K562 (cell line): ENCODE measurements around the gene POLR2A. TPM values are rescaled to one million over a fixed set of nuclear protein-coding genes. Genes with fewer than 3 reads are reported as not detected.

Source experiments
- ATF1 ChIP-seq, 2 experiments: fragments of 450-650 bp in 1 of 2; IDR thresholded peaks; 2 replicates each; pipeline ENCODE4 v1.6.1; 2016; ENCODE audit warnings: missing compliant biosample characterization in 1 of 2, missing genetic modification characterization in 1 of 2
- BACH1 ChIP-seq: fragments of 200-800 bp; sonication (Bioruptor generic); IDR thresholded peaks from 2 replicates; pipeline ENCODE4 v1.6.1; 2016; ENCODE audit warnings: missing genetic modification characterization, missing compliant biosample characterization
- BRD4 ChIP-seq: fragments of 200-600 bp; sonication (generic); IDR thresholded peaks from 2 replicates; pipeline ENCODE4 v1.6.1; 2017; ENCODE audit warnings: inconsistent platforms
- CBFB ChIP-seq: sonication (generic); formaldehyde crosslinking; IDR thresholded peaks from 2 replicates; pipeline ENCODE4 v1.4.0; 2020; ENCODE audit warnings: mild to moderate bottlenecking, missing genetic modification reagents
- CC2D1A ChIP-seq: fragments of 450-650 bp; IDR thresholded peaks from 2 replicates; pipeline ENCODE4 v1.6.1; 2017; ENCODE audit warnings: mild to moderate bottlenecking
- E2F1 ChIP-seq: sonication (generic); formaldehyde crosslinking; IDR thresholded peaks from 2 replicates; pipeline ENCODE4 v1.8.1; 2023; ENCODE audit warnings: mild to moderate bottlenecking, missing genetic modification reagents, moderate library complexity
- EGR1 ChIP-seq: fragments of 450-650 bp; conservative IDR thresholded peaks from 2 replicates; pipeline ENCODE4 v1.6.1; 2017; ENCODE audit warnings: mild to moderate bottlenecking
- EP400 ChIP-seq: fragments of 450-650 bp; IDR thresholded peaks from 2 replicates; pipeline ENCODE4 v1.6.1; 2017; ENCODE audit warnings: antibody characterized with exemption, mild to moderate bottlenecking, moderate library complexity
- FOXK1 ChIP-seq: sonication (generic); formaldehyde crosslinking; IDR thresholded peaks from 2 replicates; pipeline ENCODE4 v1.8.0; 2022; ENCODE audit warnings: missing genetic modification reagents, mild to moderate bottlenecking, borderline replicate concordance
- HDGF ChIP-seq: fragments of 450-650 bp; IDR thresholded peaks from 2 replicates; pipeline ENCODE4 v1.6.1; 2016
- HSF4 ChIP-seq: fragments of 250-450 bp; sonication (Bioruptor Pico); IDR thresholded peaks from 2 replicates; pipeline ENCODE4 v2.1.2; 2022; ENCODE audit warnings: mild to moderate bottlenecking, moderate library complexity, borderline replicate concordance
- LCOR ChIP-seq: sonication (generic); formaldehyde crosslinking; IDR thresholded peaks from 2 replicates; pipeline ENCODE4 v1.8.0; 2022; ENCODE audit warnings: mild to moderate bottlenecking, missing genetic modification reagents
- MEIS2 ChIP-seq: fragments of 450-650 bp; IDR thresholded peaks from 2 replicates; pipeline ENCODE4 v1.6.1; 2014; ENCODE audit warnings: mild to moderate bottlenecking; ENCODE audit not compliant: partially characterized antibody
- MYNN ChIP-seq, 2 experiments: sonication (generic); formaldehyde crosslinking in 1 of 2; IDR thresholded peaks; 2 replicates each; pipeline versions ENCODE4 v1.5.0 to v1.6.1; 2016 to 2020; ENCODE audit warnings: antibody characterized with exemption in 1 of 2, missing genetic modification reagents in 1 of 2
- NCOA6 ChIP-seq: fragments of 450-650 bp; IDR thresholded peaks from 2 replicates; pipeline ENCODE4 v1.6.1; 2017; ENCODE audit warnings: mild to moderate bottlenecking
- PCBP2 ChIP-seq: fragments of 200-400 bp; formaldehyde crosslinking; IDR thresholded peaks from 2 replicates; pipeline ENCODE4 v1.6.1; 2018; ENCODE audit warnings: low read length, low read depth, mild to moderate bottlenecking, moderate library complexity; ENCODE audit not compliant: poor library complexity, severe bottlenecking
- POLR2A ChIP-seq: fragments of 450-650 bp; conservative IDR thresholded peaks from 2 replicates; pipeline ENCODE4 v1.6.1; 2016
- PPARD ChIP-seq: fragments of 250-450 bp; sonication (Bioruptor Pico); IDR thresholded peaks from 2 replicates; pipeline ENCODE4 v1.8.0; 2022; ENCODE audit warnings: inconsistent platforms, mild to moderate bottlenecking, moderate library complexity
- SAP30 ChIP-seq: fragments of 200-600 bp; sonication (generic); IDR thresholded peaks from 2 replicates; pipeline ENCODE4 v1.6.1; 2012; ENCODE audit warnings: borderline replicate concordance, low read depth, mild to moderate bottlenecking, moderate library complexity, low read length, control low read depth, inconsistent platforms; ENCODE audit not compliant: insufficient read depth, poor library complexity, severe bottlenecking
- SMARCA5 ChIP-seq: fragments of 450-650 bp; IDR thresholded peaks from 2 replicates; pipeline ENCODE4 v1.6.1; 2016
- SRF ChIP-seq, 2 experiments: fragments of 250-450, 450-650 bp in 1 of 2; sonication (Bioruptor Pico) in 1 of 2; sonication (generic) in 1 of 2; formaldehyde crosslinking; IDR thresholded peaks; 2 replicates each; pipeline versions ENCODE4 v1.5.0 to v1.5.1; 2020 to 2022; ENCODE audit warnings: mild to moderate bottlenecking in 1 of 2, missing genetic modification reagents in 1 of 2
- STAT5A ChIP-seq: IDR thresholded peaks from 2 replicates; pipeline ENCODE4 v1.6.1; 2012; ENCODE audit warnings: low read length, inconsistent platforms, borderline replicate concordance
- SUPT5H ChIP-seq: fragments of 450-650 bp; IDR thresholded peaks from 2 replicates; pipeline ENCODE4 v1.6.1; 2016
- TRIM28 ChIP-seq: fragments of 450-650 bp; IDR thresholded peaks from 2 replicates; pipeline ENCODE4 v1.6.1; 2017
- U2AF2 ChIP-seq: fragments of 200-400 bp; formaldehyde crosslinking; optimal IDR thresholded peaks from 2 replicates; pipeline ENCODE3; 2017; ENCODE audit warnings: low read depth, mild to moderate bottlenecking, low read length
- ZBED1 ChIP-seq: IDR thresholded peaks from 2 replicates; pipeline ENCODE4 v1.6.1; 2014
- ZC3H8 ChIP-seq: fragments of 450-650 bp; IDR thresholded peaks from 2 replicates; pipeline ENCODE4 v1.6.1; 2017
- ZNF134 ChIP-seq: fragments of 250-450 bp; sonication (Bioruptor Pico); conservative IDR thresholded peaks from 2 replicates; pipeline ENCODE4 v1.4.0; 2020
- ZNF445 ChIP-seq: fragments of 250-450 bp; sonication (Bioruptor Pico); IDR thresholded peaks from 2 replicates; pipeline ENCODE4 v1.4.0; 2020; ENCODE audit warnings: low read depth, mild to moderate bottlenecking, moderate library complexity
- ZNF512 ChIP-seq: IDR thresholded peaks from 2 replicates; pipeline ENCODE4 v1.6.1; 2016; ENCODE audit warnings: missing genetic modification characterization, missing compliant biosample characterization
- ZNF79 ChIP-seq: fragments of 250-450 bp; sonication (Bioruptor Pico); IDR thresholded peaks from 2 replicates; pipeline ENCODE4 v1.4.0; 2020; ENCODE audit warnings: low read depth, mild to moderate bottlenecking, moderate library complexity
- polyA plus RNA-seq, 8 experiments: library from polyadenylated mRNA; depleted of rRNA in 4 of 8; stranded (reverse) in 5 of 8; unstranded in 3 of 8; fragments of >200 nt; fragmentation: Nextera tagmentation in 2 of 8; fragmentation: Illumina TruSeq in 1 of 8; extraction: Ambion mirVana in 2 of 8; extraction: Trizol in 1 of 8; gene quantifications; 2 replicates each; pipeline versions ENCODE4 v1.2.1 to v1.2.3, GENCODE V29; 2011 to 2014; ENCODE audit warnings: inconsistent platforms in 1 of 8, missing spikeins in 1 of 8
- total RNA-seq, 7 experiments: library from RNA; depleted of rRNA in 6 of 7; stranded (reverse); fragments of >200 nt in 6 of 7; fragmentation: Illumina TruSeq in 2 of 7; extraction: Trizol in 2 of 7; gene quantifications; 2 replicates each; pipeline versions ENCODE4 v1.2.1 to v1.2.3, GENCODE V29; 2011 to 2021; ENCODE audit warnings: low replicate concordance in 1 of 7

POLR2A gene
- total and polyA plus RNA-seq, 9 of the 15 experiments (the other 6 are each of a cell fraction or from before 2014, with no cell fraction given): 1.3 to 109 (median 12.4) TPM

DNA sequence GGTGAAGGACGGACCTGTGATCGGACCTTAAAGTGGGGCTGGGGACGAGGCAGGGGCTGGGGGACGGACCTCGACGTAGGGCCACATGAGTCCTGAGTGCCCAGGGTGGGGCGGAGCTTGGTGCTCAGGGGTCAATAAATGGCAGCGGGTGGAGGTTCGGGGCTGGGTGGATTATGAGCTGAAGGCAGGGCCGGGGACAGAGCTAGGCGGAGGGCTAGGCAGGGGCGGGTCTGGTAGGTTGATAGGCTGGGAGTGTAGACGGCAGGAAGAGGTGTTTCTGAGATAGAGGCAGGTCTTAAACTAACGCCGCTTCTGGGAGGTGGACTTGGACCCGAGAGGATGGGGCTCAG lies 38.6 kb upstream of the POLR2A start (continued):
- TF ChIP-seq ZNF445 (CRISPR knock-in tag): no peak
- TF ChIP-seq ZNF79: no peak
- TF ChIP-seq BACH1 (tag): no peak
- peak; percentile 69 for TF ChIP-seq NCOA6
- 0 out of 2 replicates have a peak, but pooled peaks have one; percentile 15 for TF ChIP-seq CC2D1A
- no peak for TF ChIP-seq HDGF
- TF ChIP-seq PPARD (CRISPR knock-in tag): no peak
- 0 out of 2 replicates have a peak, but pooled peaks have one; percentile 2 for TF ChIP-seq EGR1
- no peak for TF ChIP-seq SRF (CRISPR knock-in tag; IDR thresholded peaks at IDR 0.05)
- no peak for TF ChIP-seq PCBP2
- no peak for TF ChIP-seq SMARCA5
- no peak for TF ChIP-seq SUPT5H
- TF ChIP-seq POLR2A: peak; percentile 49; the same call in 1 of the 2 replicates
- no peak for TF ChIP-seq STAT5A
- TF ChIP-seq CBFB (CRISPR knock-in tag): no peak
- TF ChIP-seq HSF4 (CRISPR knock-in tag): no peak
- no peak for TF ChIP-seq ZNF134 (CRISPR knock-in tag)
- TF ChIP-seq EP400: peak; percentile 22; the same call in 1 of the 2 replicates
- TF ChIP-seq ATF1 (CRISPR knock-in tag; IDR thresholded peaks at IDR 0.05): no peak
- TF ChIP-seq ATF1 (tag; IDR thresholded peaks at IDR 0.05): no peak
- no peak for TF ChIP-seq LCOR (CRISPR knock-in tag)
- TF ChIP-seq MEIS2: no peak
- no peak for TF ChIP-seq ZNF512 (tag)
- no peak for TF ChIP-seq SAP30
- no peak for TF ChIP-seq E2F1 (CRISPR knock-in tag)
- TF ChIP-seq U2AF2: no peak
- TF ChIP-seq MYNN (IDR thresholded peaks at IDR 0.05): no peak
- TF ChIP-seq MYNN (CRISPR knock-in tag; IDR thresholded peaks at IDR 0.05): no peak
- TF ChIP-seq ZC3H8: no peak
- no peak for TF ChIP-seq BRD4
- TF ChIP-seq TRIM28: no peak
- TF ChIP-seq ZBED1: no peak
- no peak for TF ChIP-seq FOXK1 (CRISPR knock-in tag)
